NCI-H82 (cell line): ENCODE data around the gene SGPL1.

ENCODE experiments used
- DNase-seq: peaks from one replicate; lab custom pipeline; 2025; lab: John Stamatoyannopoulos, UW

SGPL1 gene

GRCh38 chr10:70921285-70921684 lies 105.5 kb downstream of the SGPL1 start:
- no peak for DNase-seq

- DNase-seq = no peak
Observed at GRCh38 chr10:70923696-70924095, 107.9 kb downstream of the SGPL1 start.

- peak; percentile 78 for DNase-seq
Observed at GRCh38 chr10:70925377-70926225, 109.9 kb downstream of the SGPL1 start.

GRCh38 chr10:70926226-70927000 lies 110.7 kb downstream of the SGPL1 start:
- no peak for DNase-seq

GRCh38 chr10:70927189-70927943 lies 111.6 kb downstream of the SGPL1 start:
- peak; percentile 98 for DNase-seq

- DNase-seq = peak; percentile 53
Observed at GRCh38 chr10:70928140-70928539, 112.4 kb downstream of the SGPL1 start.

- DNase-seq = peak; percentile 64
Observed at GRCh38 chr10:70930263-70931000, 114.7 kb downstream of the SGPL1 start.
